ENCODE results near the gene SPDYE18.
"Not testable (repeated sequence)": the region's sequence is repeated elsewhere in the genome, so short reads cannot be mapped to it uniquely, and the experiment has no call there.

The SPDYE18 gene, protein sequence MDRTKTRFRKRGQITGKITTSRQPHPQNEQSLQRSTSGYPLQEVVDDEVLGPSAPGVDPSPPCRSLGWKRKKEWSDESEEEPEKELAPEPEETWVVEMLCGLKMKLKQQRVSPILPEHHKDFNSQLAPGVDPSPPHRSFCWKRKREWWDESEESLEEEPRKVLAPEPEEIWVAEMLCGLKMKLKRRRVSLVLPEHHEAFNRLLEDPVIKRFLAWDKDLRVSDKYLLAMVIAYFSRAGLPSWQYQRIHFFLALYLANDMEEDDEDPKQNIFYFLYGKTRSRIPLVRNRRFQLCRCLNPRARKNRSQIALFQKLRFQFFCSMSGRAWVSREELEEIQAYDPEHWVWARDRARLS

DNA sequence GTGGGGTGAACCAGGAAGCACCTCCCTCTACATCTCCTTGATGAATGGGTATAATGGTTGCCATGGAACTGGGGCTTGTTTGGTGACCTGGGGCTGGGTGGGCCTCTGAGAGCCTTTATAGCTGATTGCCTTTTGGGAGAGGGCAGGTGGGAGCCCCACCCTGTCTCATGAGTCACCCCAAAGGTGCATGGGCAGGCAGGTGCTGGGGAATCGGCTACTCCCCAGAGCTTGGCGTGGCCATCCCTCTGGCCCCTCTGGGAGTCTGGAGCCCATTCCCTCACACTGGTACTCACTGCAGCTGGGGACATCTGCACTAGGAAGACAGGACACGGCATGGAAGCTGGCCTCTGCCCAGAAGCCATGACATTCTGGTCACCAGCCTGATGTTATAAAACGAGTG lies at the start of gene SPDYE18:
TSS of gene SPDYE18 (minus strand) at position 2 of the 400 bp plus-strand sequence. CDS start 2,046 bp downstream, outside the sequence.
- not testable (repeated sequence) for H3K4me3 ChIP-seq (ENCODE audit: low read depth, low read length); DNase-seq (ENCODE audit: low read depth)

DNA sequence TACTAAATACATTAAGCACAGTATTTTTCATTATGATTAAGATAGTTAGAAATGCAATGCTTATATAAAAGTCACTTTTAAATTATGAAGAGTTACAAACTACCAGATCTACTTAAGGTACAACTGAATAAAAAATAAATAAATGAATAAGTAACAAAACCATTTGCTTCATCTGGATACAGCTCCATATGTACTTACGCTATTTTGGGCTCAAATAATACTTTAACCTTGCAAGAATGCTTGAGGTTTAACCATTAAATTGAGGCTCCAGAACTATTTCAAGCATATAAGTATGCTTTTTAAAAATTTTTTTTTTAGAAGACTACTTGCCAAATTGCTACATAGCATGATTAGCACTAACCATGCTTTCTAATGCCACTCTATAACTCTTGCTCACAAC lies 46.0 kb upstream of the SPDYE18 start:
- H3K4me3 ChIP-seq (ENCODE audit: low read depth, low read length); DNase-seq (ENCODE audit: low read depth): not testable (repeated sequence)

DNA sequence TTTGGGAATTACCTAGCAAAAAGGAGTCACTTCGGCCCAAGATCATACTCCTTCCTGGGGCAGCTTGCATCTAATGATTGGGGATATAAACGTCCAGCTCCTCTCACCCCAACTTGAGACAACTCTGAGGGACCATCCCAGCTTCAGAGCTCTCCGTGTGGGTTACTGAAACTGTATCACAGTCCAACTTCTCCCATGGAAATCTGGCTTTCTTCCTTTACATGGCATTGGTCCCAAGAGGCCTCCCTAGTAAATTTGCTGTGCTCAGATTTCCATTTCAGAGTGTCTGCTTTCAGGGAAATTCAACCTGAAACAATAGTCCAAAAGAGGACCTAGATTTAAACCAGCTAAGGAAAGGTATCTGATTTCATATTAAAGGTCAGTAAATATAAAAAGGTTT lies 45.3 kb upstream of the SPDYE18 start:
- H3K4me3 ChIP-seq (ENCODE audit: low read depth, low read length); DNase-seq (ENCODE audit: low read depth): not testable (repeated sequence)

DNA sequence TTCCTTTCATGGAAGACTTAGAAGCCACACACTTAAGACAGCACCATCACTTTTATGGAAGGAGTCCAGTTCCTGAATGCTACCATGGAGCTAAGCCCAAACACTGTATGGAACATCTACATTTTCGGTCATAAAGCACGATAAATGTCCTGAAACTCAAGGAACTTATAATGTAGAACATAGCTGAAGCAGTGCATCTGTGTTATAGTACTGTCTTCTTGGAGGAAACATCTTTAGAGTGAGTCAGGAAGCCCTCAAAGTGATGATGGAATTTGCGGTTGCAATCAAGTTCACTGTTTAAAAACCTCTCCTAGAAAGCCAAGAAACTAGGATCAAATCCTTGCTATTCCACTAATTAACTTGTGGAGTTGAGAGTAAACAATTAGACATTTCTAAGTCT lies 43.5 kb upstream of the SPDYE18 start:
- DNase-seq (ENCODE audit: low read depth): peak; percentile 22
- not testable (repeated sequence) for H3K4me3 ChIP-seq (ENCODE audit: low read depth, low read length)

DNA sequence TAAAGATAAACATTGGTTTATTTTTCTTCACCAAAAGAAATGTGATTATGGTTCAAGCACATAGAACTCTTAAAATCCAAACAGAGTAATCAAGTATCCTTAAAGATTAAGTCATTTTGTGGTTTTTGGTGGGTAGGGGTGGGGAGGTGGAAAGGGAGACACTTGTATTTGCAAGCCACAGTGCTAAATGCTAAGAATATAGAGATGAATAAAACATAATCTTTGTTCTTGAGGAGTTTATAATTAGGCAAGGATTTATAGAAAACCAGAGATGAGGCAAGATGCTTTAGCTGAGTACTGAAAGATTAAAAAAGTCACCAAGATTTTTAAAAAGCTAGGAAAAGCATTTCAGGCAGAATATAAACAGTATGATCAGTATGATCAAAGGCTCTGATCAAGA lies 40.3 kb upstream of the SPDYE18 start:
- DNase-seq (ENCODE audit: low read depth); H3K4me3 ChIP-seq (ENCODE audit: low read depth, low read length): not testable (repeated sequence)

DNA sequence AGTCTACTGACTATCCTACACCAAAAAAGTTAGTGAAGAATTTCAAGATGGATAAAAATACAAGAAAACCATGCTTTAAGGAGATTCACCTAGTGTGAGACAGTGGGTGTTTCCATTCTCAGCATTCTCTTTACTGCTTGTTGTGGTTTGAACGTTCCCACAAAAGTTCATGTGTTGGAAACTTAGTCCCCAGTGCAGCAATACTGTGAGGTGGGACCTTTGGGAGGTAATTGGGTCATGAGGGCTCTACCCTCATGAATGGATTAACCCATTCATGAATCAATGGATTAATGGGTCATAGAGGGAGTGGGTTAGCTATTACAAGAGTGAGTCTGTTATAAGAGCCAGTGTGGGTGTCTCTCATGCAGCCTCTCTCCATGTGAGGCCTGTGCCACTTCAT lies 38.8 kb upstream of the SPDYE18 start:
- H3K4me3 ChIP-seq (ENCODE audit: low read depth, low read length); DNase-seq (ENCODE audit: low read depth): not testable (repeated sequence)

DNA sequence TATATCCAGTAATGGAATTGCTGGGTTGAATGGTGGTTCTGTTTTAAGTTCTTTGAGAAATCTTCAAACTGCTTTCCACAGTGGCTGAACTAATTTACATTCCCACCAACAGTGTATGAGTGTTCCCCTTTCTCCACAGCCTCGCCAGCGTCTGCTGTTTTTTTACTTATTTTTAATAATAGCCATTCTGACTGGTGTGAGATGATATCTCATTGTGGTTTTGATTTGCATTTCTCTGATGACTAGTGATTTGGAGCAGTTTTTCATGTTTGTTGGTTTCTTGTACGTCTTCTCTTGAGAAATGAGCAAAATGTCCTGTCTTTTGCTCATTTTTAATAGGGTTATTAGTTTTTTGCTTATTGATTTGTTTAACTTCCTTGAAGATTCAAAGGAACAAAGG lies 38.1 kb upstream of the SPDYE18 start:
- not testable (repeated sequence) for DNase-seq (ENCODE audit: low read depth)

DNA sequence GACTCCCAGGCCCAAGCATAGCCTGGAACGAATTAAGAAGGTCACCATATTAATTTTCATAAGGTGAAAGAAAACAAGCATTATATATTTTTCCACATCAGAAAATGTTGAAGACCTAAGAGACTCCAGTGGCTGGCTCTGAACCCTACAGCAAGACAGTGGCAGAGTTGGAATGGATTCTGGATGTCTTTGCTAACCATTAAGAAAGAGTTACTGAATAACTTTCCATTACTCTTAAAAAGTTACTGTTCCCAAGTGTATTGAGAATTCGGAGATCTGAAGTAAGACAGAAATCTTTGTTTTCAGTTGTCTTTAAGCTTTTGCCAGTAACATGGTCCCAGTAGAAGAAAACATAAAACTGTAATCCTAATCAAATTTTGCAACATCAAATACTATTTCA lies 29.9 kb upstream of the SPDYE18 start:
- not testable (repeated sequence) for DNase-seq (ENCODE audit: low read depth)

More for the DNA sequence above, 38.1 kb upstream of the SPDYE18 start:
- not testable (repeated sequence) for H3K4me3 ChIP-seq (ENCODE audit: low read depth, low read length)

DNA sequence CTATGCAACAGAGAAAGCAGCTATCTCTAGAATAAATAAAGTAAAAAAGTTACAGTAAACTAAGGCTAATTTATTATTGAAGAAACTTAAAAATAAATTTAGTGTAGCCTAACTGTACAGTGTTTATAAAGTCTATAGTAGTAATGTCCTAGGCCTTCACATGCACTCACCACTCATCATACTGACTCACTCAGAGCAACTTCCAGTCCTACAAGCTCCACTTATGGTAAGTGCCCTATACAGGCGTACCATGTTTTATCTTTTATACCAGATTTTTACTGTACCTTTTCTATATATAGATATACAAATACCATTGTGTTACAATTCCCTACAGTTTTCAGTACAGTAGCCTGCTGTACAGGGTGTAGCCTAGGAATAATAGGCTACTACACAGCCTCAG lies 19.8 kb upstream of the SPDYE18 start:
- DNase-seq (ENCODE audit: low read depth): not testable (repeated sequence)

More for the DNA sequence above, 29.9 kb upstream of the SPDYE18 start:
- not testable (repeated sequence) for H3K4me3 ChIP-seq (ENCODE audit: low read depth, low read length)

DNA sequence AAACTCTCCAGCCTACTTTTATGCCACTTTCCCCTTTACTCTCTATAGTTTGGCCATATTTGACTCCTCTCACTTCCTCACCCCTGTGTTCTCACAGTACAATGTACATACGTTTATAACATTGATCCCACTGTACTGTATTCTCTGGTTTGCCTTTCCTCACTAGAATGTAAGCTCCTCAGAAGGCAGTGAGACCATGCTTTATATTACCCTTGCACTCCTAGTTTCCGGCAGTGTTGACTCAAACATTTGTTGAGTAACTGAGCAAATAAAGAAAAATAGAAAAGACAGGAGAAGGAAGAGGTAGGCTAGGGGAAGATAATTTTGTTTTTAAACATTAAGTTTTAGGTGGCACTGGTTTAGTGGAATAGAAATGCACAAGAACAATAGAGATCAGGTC lies 17.9 kb upstream of the SPDYE18 start:
- not testable (repeated sequence) for DNase-seq (ENCODE audit: low read depth); H3K4me3 ChIP-seq (ENCODE audit: low read depth, low read length)

More for the DNA sequence above, 19.8 kb upstream of the SPDYE18 start:
- not testable (repeated sequence) for H3K4me3 ChIP-seq (ENCODE audit: low read depth, low read length)

DNA sequence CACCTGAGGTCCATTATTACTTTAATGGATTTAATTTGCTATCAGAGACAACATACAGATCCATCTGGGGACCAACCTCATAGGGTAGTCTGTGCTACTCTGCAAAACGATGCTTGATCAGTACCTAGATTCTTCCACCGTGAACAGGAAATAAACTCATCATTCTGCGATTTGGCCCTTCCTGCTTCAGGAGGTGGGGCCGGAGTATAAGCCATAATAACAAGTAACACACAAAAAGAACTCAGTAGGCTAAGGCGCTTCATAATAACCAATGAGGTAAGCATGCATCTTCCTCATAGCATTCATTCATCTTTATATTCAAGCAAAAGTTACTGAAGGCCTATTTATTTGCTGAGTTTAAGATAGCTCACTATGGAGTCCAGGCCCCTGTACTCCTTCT lies 17.3 kb upstream of the SPDYE18 start:
- DNase-seq (ENCODE audit: low read depth); H3K4me3 ChIP-seq (ENCODE audit: low read depth, low read length): not testable (repeated sequence)

DNA sequence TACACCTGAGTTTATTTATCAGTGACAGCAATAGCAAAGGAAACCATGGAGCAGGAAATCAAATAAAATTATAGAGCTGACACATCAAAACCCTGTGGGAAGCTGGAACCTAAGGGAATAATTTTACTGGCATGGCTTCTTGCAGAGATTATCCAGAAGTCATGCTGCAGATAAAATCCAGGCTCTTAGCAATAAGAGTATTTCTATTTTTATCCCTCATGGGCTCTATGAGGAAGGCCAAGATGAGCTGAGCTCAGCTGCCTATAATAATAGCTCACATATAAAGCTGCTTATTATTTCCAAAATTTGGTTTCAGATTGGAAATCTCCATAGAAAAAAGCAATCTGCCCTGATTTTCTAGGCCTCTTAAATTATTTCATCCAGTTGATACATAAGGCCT lies 16.8 kb upstream of the SPDYE18 start:
- not testable (repeated sequence) for DNase-seq (ENCODE audit: low read depth); H3K4me3 ChIP-seq (ENCODE audit: low read depth, low read length)

DNA sequence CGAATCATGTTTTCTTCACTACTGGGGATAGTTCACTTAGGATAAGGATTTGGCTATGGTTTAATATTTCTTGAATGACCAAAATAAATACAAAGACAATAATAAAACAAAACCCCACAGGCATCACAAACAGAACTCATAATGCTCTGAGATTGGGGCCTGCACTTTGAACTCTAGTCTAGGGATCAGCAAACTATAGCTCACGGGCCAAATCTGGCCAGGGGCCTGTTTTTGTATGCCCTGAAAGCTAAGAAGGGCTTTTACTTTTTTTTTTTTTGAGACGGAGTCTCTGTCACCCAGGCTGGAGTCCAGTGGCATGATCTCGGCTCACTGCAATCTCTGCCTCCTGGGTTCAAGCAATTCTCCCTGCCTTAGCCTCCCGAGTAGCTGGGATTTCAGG lies 14.7 kb upstream of the SPDYE18 start:
- DNase-seq (ENCODE audit: low read depth); H3K4me3 ChIP-seq (ENCODE audit: low read depth, low read length): not testable (repeated sequence)

DNA sequence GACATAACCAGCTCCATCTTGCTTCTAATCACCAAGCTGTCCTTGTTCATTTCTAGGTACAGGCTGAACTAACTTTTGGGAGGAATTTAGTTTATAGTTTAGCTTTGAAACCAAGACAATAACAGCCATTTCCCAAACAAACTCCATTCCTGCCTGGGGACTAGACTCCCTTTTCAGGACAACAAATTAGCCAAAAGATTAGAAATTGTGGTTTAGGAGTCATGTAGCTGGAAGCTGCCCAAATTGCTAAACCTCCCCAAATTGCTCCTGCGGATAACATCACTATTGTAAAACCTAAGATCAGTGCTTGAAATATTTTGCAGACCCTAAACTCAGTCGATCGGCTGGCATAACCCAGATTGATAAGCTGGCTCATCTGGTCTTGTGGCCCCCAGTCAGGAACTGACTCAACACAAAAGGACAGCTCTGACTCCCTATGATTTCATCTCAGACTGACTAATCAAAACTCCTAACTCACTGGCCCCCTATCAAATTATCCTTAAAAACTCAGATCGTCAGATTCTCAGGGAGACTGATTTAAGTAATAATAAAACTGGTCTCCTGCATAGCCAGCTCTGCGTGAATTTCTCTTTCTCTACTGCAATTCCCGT lies 12.5 kb upstream of the SPDYE18 start:
- peak; percentile 3 for DNase-seq (ENCODE audit: low read depth)
- not testable (repeated sequence) for H3K4me3 ChIP-seq (ENCODE audit: low read depth, low read length)

DNA sequence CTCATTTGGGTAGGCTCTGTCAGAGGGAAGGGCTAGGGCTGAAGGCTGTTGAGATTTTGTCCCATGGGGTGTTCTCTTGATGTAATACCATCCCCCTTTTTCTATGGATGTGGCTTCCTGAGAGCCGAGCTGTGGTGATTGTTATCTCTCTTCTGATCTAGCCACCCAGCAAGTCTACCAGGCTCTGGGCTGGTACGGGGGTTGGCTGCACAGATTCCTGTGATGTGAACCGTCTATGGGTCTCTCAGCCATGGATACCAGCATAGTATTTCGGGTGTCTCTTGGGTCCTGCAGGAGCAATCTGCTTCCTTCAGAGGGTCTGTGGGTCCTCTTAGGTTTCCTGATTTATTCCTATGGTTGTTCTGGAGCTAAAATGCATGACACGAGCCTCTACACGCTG lies 8.8 kb upstream of the SPDYE18 start:
- not testable (repeated sequence) for DNase-seq (ENCODE audit: low read depth); H3K4me3 ChIP-seq (ENCODE audit: low read depth, low read length)

DNA sequence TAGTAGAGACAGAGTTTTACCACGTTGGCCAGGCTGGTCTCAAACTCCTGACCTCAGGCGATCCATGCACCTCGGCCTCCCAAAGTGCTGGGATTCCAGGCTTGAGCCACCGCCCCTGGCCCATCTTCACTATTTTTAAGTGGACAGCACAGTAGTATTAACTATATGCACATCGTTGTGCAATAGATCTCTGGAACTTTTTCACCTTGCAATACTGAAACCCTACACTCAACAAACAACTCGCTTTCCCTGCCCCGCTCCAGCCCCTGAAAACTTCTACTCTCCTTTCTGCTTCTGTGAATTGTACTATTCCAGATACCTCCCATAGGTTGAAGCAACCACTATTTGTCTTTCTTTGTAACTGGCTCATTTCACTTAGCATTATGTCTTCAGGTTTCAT lies 3.5 kb upstream of the SPDYE18 start:
- peak; percentile 2 for DNase-seq (ENCODE audit: low read depth)
- H3K4me3 ChIP-seq (ENCODE audit: low read depth, low read length): not testable (repeated sequence)

DNA sequence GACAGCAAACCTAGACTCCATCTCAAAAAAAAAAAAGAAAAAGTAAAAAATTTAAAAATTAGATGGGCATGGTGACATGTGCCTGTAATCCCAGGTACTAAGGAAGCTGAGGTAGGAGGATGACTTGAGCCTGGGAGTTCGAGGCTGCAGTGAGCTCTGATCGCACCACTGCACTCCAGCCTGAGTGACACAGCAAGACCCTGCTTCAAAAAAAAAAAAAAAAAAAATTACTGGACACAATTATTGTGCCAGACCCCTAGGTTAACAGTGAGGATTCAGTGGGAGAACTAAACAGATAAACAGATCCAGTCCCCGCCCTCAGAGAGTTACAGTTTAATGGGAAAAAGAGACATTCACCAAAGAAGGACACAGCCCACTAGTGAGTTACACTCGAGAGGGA lies 1.4 kb upstream of the SPDYE18 start:
- not testable (repeated sequence) for H3K4me3 ChIP-seq (ENCODE audit: low read depth, low read length); DNase-seq (ENCODE audit: low read depth)

DNA sequence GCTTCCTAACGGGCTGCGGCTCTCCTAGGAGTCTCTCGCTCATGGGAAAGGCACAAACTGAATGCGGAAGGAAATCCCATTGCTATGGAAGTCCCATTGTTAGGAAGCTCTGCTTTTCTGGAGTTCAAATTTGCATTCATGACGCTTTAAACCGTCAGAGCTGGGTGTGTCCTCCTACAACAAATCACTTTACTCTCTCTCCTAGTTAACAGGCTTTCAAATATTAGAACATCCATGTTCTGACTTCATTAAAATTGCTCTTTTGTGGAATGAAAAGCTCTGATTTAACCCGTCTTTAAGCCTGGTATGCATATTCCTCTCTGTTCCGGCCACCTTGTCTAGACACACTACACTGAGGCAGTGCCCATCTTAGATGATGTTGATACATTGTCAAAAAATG lies 30.1 kb downstream of the SPDYE18 start, which contains the start of gene SPDYE17:
TSS of gene SPDYE17 (minus strand) at position 101 of the 400 bp plus-strand sequence. CDS start 1,791 bp downstream, outside the sequence.
- DNase-seq (ENCODE audit: low read depth); H3K4me3 ChIP-seq (ENCODE audit: low read depth, low read length): not testable (repeated sequence)

DNA sequence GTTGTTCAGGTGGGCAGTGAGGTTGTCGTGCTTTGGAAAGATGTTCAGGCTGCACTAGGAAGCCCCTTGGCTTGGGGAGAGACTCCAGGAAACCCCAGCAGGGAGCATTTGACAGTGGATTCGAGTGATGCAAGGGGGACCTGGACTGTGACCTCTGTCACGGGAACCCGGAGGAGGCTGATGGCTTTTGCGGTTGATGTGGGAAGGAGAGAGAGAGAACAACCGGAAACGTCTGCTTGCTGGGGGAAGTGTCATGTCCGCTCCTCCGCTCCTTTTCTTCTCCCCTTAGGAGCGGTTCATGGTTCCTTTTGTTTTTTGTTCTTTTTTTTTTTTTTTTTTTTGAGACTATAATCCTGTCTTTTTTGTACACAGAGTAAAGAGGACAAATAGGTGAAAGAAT lies 36.0 kb downstream of the SPDYE18 start:
- not testable (repeated sequence) for DNase-seq (ENCODE audit: low read depth); H3K4me3 ChIP-seq (ENCODE audit: low read depth, low read length)

DNA sequence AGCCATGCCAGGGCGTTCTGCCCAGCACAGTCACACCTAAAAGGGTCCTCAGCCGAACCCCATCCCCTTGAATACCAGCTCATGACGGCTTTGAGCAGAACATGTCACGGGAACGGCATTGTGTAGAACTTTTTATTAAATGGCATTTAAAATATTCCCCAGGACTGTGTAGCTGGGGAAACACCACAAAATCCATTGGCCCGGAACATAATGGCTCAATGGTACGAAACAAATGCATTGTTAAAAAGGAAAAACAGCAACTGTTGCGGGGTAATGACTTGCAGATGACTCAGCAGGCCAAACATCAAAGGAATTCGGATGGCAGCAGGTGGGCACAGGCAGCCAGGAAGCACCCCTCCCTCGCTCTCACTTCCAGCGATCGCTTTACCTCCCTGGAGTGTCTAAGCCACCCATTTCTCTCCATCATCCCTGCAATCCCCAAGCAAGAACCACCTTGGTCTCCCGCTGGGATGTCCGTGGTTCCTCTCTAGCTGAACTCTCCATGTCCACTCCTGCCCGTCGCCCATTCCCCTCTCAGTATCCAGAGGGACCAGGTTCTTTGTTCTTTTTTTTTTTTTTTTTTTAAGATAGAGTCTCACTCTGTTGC lies 52.2 kb downstream of the SPDYE18 start:
- not testable (repeated sequence) for H3K4me3 ChIP-seq (ENCODE audit: low read depth, low read length)
- peak; percentile 33 for DNase-seq (ENCODE audit: low read depth)

All from choroid plexus epithelial cell (primary cell).